SK-N-SH treated with all-trans-retinoic acid at 6 μM for 48 hours (cell line): ENCODE measurements around the gene NTN3.

ENCODE experiments used
- ARNTL ChIP-seq: fragments of 450-650 bp; formaldehyde crosslinking; IDR thresholded peaks from 2 replicates; pipeline ENCODE4 v1.5.0; 2020; ENCODE audit warnings: low read depth, mild to moderate bottlenecking, moderate library complexity, borderline replicate concordance
- BACH2 ChIP-seq: fragments of 250-450 bp; sonication (Bioruptor Pico); IDR thresholded peaks from 2 replicates; pipeline ENCODE4 v1.9.0; 2021; ENCODE audit warnings: mild to moderate bottlenecking, borderline replicate concordance
- CREB5 ChIP-seq: fragments of 250-450 bp; sonication (Bioruptor Pico); IDR thresholded peaks from 2 replicates; pipeline ENCODE4 v1.5.1; 2020; ENCODE audit warnings: low read depth, mild to moderate bottlenecking, moderate library complexity
- CSRNP3 ChIP-seq: fragments of 250-450 bp; sonication (Bioruptor Pico); IDR thresholded peaks from 2 replicates; pipeline ENCODE4 v1.5.1; 2021; ENCODE audit warnings: mild to moderate bottlenecking, moderate library complexity
- GLIS3 ChIP-seq: fragments of 250-450 bp; sonication (Bioruptor Pico); IDR thresholded peaks from 2 replicates; pipeline ENCODE4 v1.5.0; 2020; ENCODE audit warnings: mild to moderate bottlenecking, moderate library complexity
- PATZ1 ChIP-seq: fragments of 250-450 bp; sonication (Bioruptor Pico); IDR thresholded peaks from 2 replicates; pipeline ENCODE4 v1.8.0; 2020; ENCODE audit warnings: mild to moderate bottlenecking, moderate library complexity, borderline replicate concordance
- RARB ChIP-seq: fragments of 250-450 bp; sonication (Bioruptor Pico); IDR thresholded peaks from 2 replicates; pipeline ENCODE4 v1.8.0; 2021; ENCODE audit warnings: mild to moderate bottlenecking, moderate library complexity
- SNAI2 ChIP-seq: fragments of 250-450 bp; sonication (Bioruptor Pico); IDR thresholded peaks from 2 replicates; pipeline ENCODE4 v1.5.0; 2020; ENCODE audit warnings: mild to moderate bottlenecking, moderate library complexity
- ZFP3 ChIP-seq: fragments of 250-450 bp; sonication (Bioruptor Pico); IDR thresholded peaks from 2 replicates; pipeline ENCODE4 v1.5.0; 2020; ENCODE audit warnings: mild to moderate bottlenecking, moderate library complexity
- ZFP30 ChIP-seq: fragments of 450-650 bp; formaldehyde crosslinking; IDR thresholded peaks from 2 replicates; pipeline ENCODE4 v1.5.0; 2022; ENCODE audit warnings: mild to moderate bottlenecking, moderate library complexity
- ZNF8 ChIP-seq: fragments of 450-650 bp; formaldehyde crosslinking; IDR thresholded peaks from 2 replicates; pipeline ENCODE4 v1.5.0; 2020; ENCODE audit warnings: mild to moderate bottlenecking, moderate library complexity

GRCh38 chr16:2471016-2471652, at the start of gene NTN3:
- TF ChIP-seq ZNF8 (CRISPR knock-in tag) (no peak), SNAI2 (CRISPR knock-in tag) (no peak), ZFP3 (no peak), ZFP30 (CRISPR knock-in tag) (no peak), CREB5 (no peak), CSRNP3 (CRISPR knock-in tag) (no peak), RARB (CRISPR knock-in tag) (no peak), GLIS3 (CRISPR knock-in tag) (no peak), PATZ1 (CRISPR knock-in tag) (no peak), BACH2 (CRISPR knock-in tag) (no peak), ARNTL (no peak)
